ENCODE results near the gene RAMP3.

GRCh38 chr7:45184326-45185027 lies 26.9 kb downstream of the RAMP3 start:
- TF ChIP-seq CTCF (conservative IDR thresholded peaks at IDR 0.05; ENCODE audit: low read length) = no peak
- TF ChIP-seq EZH2phosphoT487 (IDR thresholded peaks at IDR 0.05; ENCODE audit: borderline replicate concordance) = no peak

Measured in Loucy (cell line).